ENCODE data around the gene BCAS3. TPM values are rescaled to one million over a fixed set of nuclear protein-coding genes. Genes with fewer than 3 reads are reported as not detected.

Gene BCAS3
- total RNA-seq, 1 experiment from 2014 or later, result 14.4 TPM

GRCh38 chr17:61139219-61139618, 461.6 kb downstream of the BCAS3 start:
- H3K36me3 ChIP-seq (ENCODE audit: insufficient read depth, low read length, poor library complexity, severe bottlenecking), result no peaks in the 10 kb centered on the region
- H3K4me1 ChIP-seq (ENCODE audit: insufficient read depth, low read length, poor library complexity, severe bottlenecking), result no peaks in the 10 kb centered on the region
- H3K27ac ChIP-seq (ENCODE audit: low read depth, low read length, poor library complexity, severe bottlenecking), result no peak overlapping the region
- intact Hi-C loops (cut with micrococcal nuclease; ENCODE audit: unreplicated experiment), result no loop called here
- no peaks in the 10 kb centered on the region for H3K9me3 ChIP-seq (ENCODE audit: low read depth, low read length, poor library complexity, severe bottlenecking)
- no peak overlapping the region for H3K4me3 ChIP-seq (ENCODE audit: low read depth, low read length, poor library complexity, severe bottlenecking)
- no TSS peak for BruUV-seq (replicated peaks)
- ChIA-PET CTCF (no interaction called here), POLR2A (ENCODE audit: low non-redundant PET) (no interaction called here)
- TF ChIP-seq CTCF (conservative IDR thresholded peaks at IDR 0.05; ENCODE audit: low read depth, low read length) (no peak), EZH2 (IDR thresholded peaks at IDR 0.05; ENCODE audit: borderline replicate concordance, low read depth, low read length, poor library complexity, severe bottlenecking) (no peak)
- H3K27me3 ChIP-seq (replicated peaks; ENCODE audit: insufficient read depth, low read depth, low read length, poor library complexity), result no peaks in the 10 kb centered on the region
- DNase-seq (ENCODE audit: low spot score), result no peak

- ChIA-PET CTCF (no interaction called here), POLR2A (ENCODE audit: low non-redundant PET) (no interaction called here)
- no peak overlapping the region for H3K4me3 ChIP-seq (ENCODE audit: low read depth, low read length, poor library complexity, severe bottlenecking)
- H3K4me1 ChIP-seq (ENCODE audit: insufficient read depth, low read length, poor library complexity, severe bottlenecking), result peaks cover 5% of the 10 kb centered on the region
- no peaks in the 10 kb centered on the region for H3K36me3 ChIP-seq (ENCODE audit: insufficient read depth, low read length, poor library complexity, severe bottlenecking)
- DNase-seq (ENCODE audit: low spot score), result no peak
- no peak for TF ChIP-seq CTCF (conservative IDR thresholded peaks at IDR 0.05; ENCODE audit: low read depth, low read length)
- no peak for TF ChIP-seq EZH2 (IDR thresholded peaks at IDR 0.05; ENCODE audit: borderline replicate concordance, low read depth, low read length, poor library complexity, severe bottlenecking)
- no peak overlapping the region for H3K27ac ChIP-seq (ENCODE audit: low read depth, low read length, poor library complexity, severe bottlenecking)
- BruUV-seq (replicated peaks), result no TSS peak
- no peaks in the 10 kb centered on the region for H3K9me3 ChIP-seq (ENCODE audit: low read depth, low read length, poor library complexity, severe bottlenecking)
- no peaks in the 10 kb centered on the region for H3K27me3 ChIP-seq (replicated peaks; ENCODE audit: insufficient read depth, low read depth, low read length, poor library complexity)
- intact Hi-C loops (cut with micrococcal nuclease; ENCODE audit: unreplicated experiment), result loop anchor here (10.0 kb wide), 1 partner anchor 415 kb away; no protein-coding TSS in a partner anchor
Measured at GRCh38 chr17:61140081-61140786, 462.6 kb downstream of the BCAS3 start.

DNA sequence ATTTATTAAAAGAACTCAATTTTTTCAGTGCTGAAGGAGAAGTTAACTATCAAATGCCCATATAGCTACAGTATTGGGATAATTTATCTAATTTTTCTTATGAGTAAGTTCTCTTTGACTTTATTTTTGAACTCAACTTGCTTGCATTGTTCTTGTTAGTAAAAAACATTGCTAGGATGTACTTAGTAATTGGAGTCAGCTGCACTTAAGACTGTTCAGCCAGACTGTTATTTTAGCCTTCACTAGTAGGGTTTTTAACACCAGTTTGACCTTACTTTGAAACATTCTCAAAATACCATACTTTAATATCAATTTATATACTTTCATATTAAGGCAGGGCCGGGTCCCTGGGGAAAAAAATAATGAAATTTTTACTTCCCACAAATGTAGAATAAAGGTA, 465.4 kb downstream of the BCAS3 start:
- BruUV-seq (replicated peaks), result no TSS peak
- CTCF ChIA-PET, result no interaction called here

More for the DNA sequence above, 465.4 kb downstream of the BCAS3 start:
- Histone ChIP-seq H3K4me1 (ENCODE audit: insufficient read depth, low read length, poor library complexity, severe bottlenecking) (peaks cover 15% of the 10 kb centered on the region), H3K27ac (ENCODE audit: low read depth, low read length, poor library complexity, severe bottlenecking) (no peak overlapping the region), H3K27me3 (replicated peaks; ENCODE audit: insufficient read depth, low read depth, low read length, poor library complexity) (no peaks in the 10 kb centered on the region), H3K4me3 (ENCODE audit: low read depth, low read length, poor library complexity, severe bottlenecking) (no peak overlapping the region), H3K36me3 (ENCODE audit: insufficient read depth, low read length, poor library complexity, severe bottlenecking) (no peaks in the 10 kb centered on the region), H3K9me3 (ENCODE audit: low read depth, low read length, poor library complexity, severe bottlenecking) (no peaks in the 10 kb centered on the region)
- no peak for TF ChIP-seq CTCF (conservative IDR thresholded peaks at IDR 0.05; ENCODE audit: low read depth, low read length)
- no peak for TF ChIP-seq EZH2 (IDR thresholded peaks at IDR 0.05; ENCODE audit: borderline replicate concordance, low read depth, low read length, poor library complexity, severe bottlenecking)
- DNase-seq (ENCODE audit: low spot score), result no peak
- POLR2A ChIA-PET (ENCODE audit: low non-redundant PET), result no interaction called here
- intact Hi-C loops (cut with micrococcal nuclease; ENCODE audit: unreplicated experiment), result loop anchor here (10.0 kb wide), 1 partner anchor 418 kb away; no protein-coding TSS in a partner anchor

Data from A673 (cell line).